ENCODE data around the gene OR10G3.

DNA sequence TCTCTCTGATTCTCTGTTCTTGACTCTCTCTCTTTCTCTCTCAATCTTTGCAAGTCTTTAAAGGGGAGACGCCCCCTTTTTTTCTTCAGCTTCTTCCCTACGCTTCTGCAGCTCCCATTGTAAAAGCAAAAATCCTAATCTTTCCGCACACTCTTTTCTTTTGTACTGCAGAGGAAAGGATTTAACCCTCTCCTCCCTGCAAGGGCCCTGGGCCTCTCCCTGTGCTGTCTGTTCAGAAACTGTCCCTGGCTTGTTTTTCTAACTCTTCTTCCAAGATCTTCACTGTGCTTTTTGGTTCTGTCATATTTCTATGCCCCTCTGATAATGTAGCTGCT lies 42.8 kb downstream of the OR10G3 start:
- TF ChIP-seq, protein P1, sequence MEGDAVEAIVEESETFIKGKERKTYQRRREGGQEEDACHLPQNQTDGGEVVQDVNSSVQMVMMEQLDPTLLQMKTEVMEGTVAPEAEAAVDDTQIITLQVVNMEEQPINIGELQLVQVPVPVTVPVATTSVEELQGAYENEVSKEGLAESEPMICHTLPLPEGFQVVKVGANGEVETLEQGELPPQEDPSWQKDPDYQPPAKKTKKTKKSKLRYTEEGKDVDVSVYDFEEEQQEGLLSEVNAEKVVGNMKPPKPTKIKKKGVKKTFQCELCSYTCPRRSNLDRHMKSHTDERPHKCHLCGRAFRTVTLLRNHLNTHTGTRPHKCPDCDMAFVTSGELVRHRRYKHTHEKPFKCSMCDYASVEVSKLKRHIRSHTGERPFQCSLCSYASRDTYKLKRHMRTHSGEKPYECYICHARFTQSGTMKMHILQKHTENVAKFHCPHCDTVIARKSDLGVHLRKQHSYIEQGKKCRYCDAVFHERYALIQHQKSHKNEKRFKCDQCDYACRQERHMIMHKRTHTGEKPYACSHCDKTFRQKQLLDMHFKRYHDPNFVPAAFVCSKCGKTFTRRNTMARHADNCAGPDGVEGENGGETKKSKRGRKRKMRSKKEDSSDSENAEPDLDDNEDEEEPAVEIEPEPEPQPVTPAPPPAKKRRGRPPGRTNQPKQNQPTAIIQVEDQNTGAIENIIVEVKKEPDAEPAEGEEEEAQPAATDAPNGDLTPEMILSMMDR (conservative IDR thresholded peaks at IDR 0.05; ENCODE audit: low read length): no peak
- no peak for TF ChIP-seq EZH2phosphoT487 (IDR thresholded peaks at IDR 0.05; ENCODE audit: borderline replicate concordance)

All from Loucy (cell line).